ENCODE results near the gene GARRE1.
"Not testable (repeated sequence)": the region's sequence is repeated elsewhere in the genome, so short reads cannot be mapped to it uniquely, and the experiment has no call there.

Gene GARRE1

GRCh38 chr19:34259367-34260095, 5.2 kb downstream of the GARRE1 start:
- no peak for DNase-seq (ENCODE audit: low read depth in 2 of 2)

GRCh38 chr19:34260771-34261173, 6.4 kb downstream of the GARRE1 start:
- DNase-seq (ENCODE audit: low read depth in 2 of 2), result no peak

- DNase-seq (ENCODE audit: low read depth in 2 of 2), result no peak
Observed at GRCh38 chr19:34261334-34262109, 7.2 kb downstream of the GARRE1 start.

- DNase-seq (ENCODE audit: low read depth in 2 of 2), result no peak
Observed at GRCh38 chr19:34263745-34264237, 9.4 kb downstream of the GARRE1 start.

GRCh38 chr19:34265221-34265650, 10.9 kb downstream of the GARRE1 start:
- DNase-seq (ENCODE audit: low read depth in 2 of 2), result no peak

- no peak for DNase-seq (ENCODE audit: low read depth in 2 of 2)
Observed at GRCh38 chr19:34269081-34269480, 14.7 kb downstream of the GARRE1 start.

- DNase-seq (ENCODE audit: low read depth in 2 of 2), result no peak
Observed at GRCh38 chr19:34269489-34269888, 15.1 kb downstream of the GARRE1 start.

GRCh38 chr19:34269968-34270621, 15.7 kb downstream of the GARRE1 start:
- peak; percentile 15 to 34 for DNase-seq (ENCODE audit: low read depth in 2 of 2)

GRCh38 chr19:34273121-34273520, 18.8 kb downstream of the GARRE1 start:
- DNase-seq (ENCODE audit: low read depth in 2 of 2), result no peak

- DNase-seq (ENCODE audit: low read depth in 2 of 2), result no peak
Observed at GRCh38 chr19:34274284-34274826, 20.0 kb downstream of the GARRE1 start.

- DNase-seq (ENCODE audit: low read depth in 2 of 2), result no peak
Observed at GRCh38 chr19:34274827-34275625, 20.7 kb downstream of the GARRE1 start.

GRCh38 chr19:34275705-34276104, 21.4 kb downstream of the GARRE1 start:
- DNase-seq (ENCODE audit: low read depth in 2 of 2), result no peak

- DNase-seq (ENCODE audit: low read depth in 2 of 2), result no peak
Observed at GRCh38 chr19:34276614-34277013, 22.3 kb downstream of the GARRE1 start.

- DNase-seq (ENCODE audit: low read depth in 2 of 2), result no peak
Observed at GRCh38 chr19:34277244-34277643, 22.9 kb downstream of the GARRE1 start.

GRCh38 chr19:34278783-34279182, 24.4 kb downstream of the GARRE1 start:
- DNase-seq (ENCODE audit: low read depth in 2 of 2), result no peak

- not testable (repeated sequence) for DNase-seq (ENCODE audit: low read depth in 2 of 2)
Observed at GRCh38 chr19:34281444-34281843, 27.1 kb downstream of the GARRE1 start.

GRCh38 chr19:34282611-34283519, 28.5 kb downstream of the GARRE1 start:
- DNase-seq (ENCODE audit: low read depth in 2 of 2), result no peak

- DNase-seq (ENCODE audit: low read depth in 2 of 2), result no peak
Observed at GRCh38 chr19:34284505-34284904, 30.2 kb downstream of the GARRE1 start.

- DNase-seq (ENCODE audit: low read depth in 2 of 2), result no peak
Observed at GRCh38 chr19:34287662-34288140, 33.3 kb downstream of the GARRE1 start.

GRCh38 chr19:34288381-34288780, 34.0 kb downstream of the GARRE1 start:
- DNase-seq (ENCODE audit: low read depth in 2 of 2), result peak in 1 of 2 donors; percentile 5

All from stimulated activated CD8-positive, alpha-beta memory T cell treated with anti-CD3 and anti-CD28 coated beads, Interleukin-2, amount 100 ng/mL, for 48 hours (primary cell).